Neural progenitor cell (in vitro differentiated cells): ENCODE results near the gene NRG2. TPM values are rescaled to one million over a fixed set of nuclear protein-coding genes. Genes with fewer than 3 reads are reported as not detected.
A peak's percentile ranks its signal among the peaks of the same experiment; 100 is the strongest.

Experiments
- DNase-seq: peaks from one replicate; pipeline ENCODE4 v3.0.0-alpha.2; 2016; ENCODE audit warnings: low spot score
- H2AFZ ChIP-seq: fragments of 200-600 bp; sonication (generic); replicated peaks from 2 replicates; pipeline ENCODE4 v1.6.1; 2016; ENCODE audit warnings: antibody characterized with exemption
- H3F3A ChIP-seq: fragments of 200-600 bp; sonication (generic); 2 replicates; pipeline ENCODE4 v1.6.1; 2016; ENCODE audit warnings: antibody characterized with exemption, low read depth
- H3K27ac ChIP-seq: fragments of 200-600 bp; sonication (generic); 2 replicates; pipeline ENCODE4 v1.5.1; 2016; ENCODE audit warnings: mild to moderate bottlenecking
- H3K27me3 ChIP-seq: fragments of 200-600 bp; sonication (generic); 2 replicates; pipeline ENCODE4 v1.6.1; 2016; ENCODE audit warnings: mild to moderate bottlenecking, moderate library complexity
- H3K36me3 ChIP-seq: fragments of 200-600 bp; sonication (generic); 2 replicates; pipeline ENCODE4 v1.5.1; 2016
- H3K4me1 ChIP-seq: fragments of 200-600 bp; sonication (generic); 2 replicates; pipeline ENCODE4 v1.6.1; 2016; ENCODE audit warnings: mixed run types
- H3K4me2 ChIP-seq: fragments of 200-600 bp; sonication (generic); 2 replicates; pipeline ENCODE4 v1.6.1; 2016
- H3K4me3 ChIP-seq: fragments of 200-600 bp; sonication (generic); 2 replicates; pipeline ENCODE4 v1.5.1; 2016
- H3K79me2 ChIP-seq: fragments of 200-600 bp; sonication (generic); 2 replicates; pipeline ENCODE4 v1.6.1; 2016; ENCODE audit warnings: low read depth
- H3K9ac ChIP-seq: fragments of 200-600 bp; sonication (generic); 2 replicates; pipeline ENCODE4 v1.6.1; 2016
- H3K9me3 ChIP-seq: fragments of 200-600 bp; sonication (generic); 2 replicates; pipeline ENCODE4 v1.5.1; 2016; ENCODE audit warnings: low read depth
- H4K20me1 ChIP-seq: fragments of 200-600 bp; sonication (generic); 2 replicates; pipeline ENCODE4 v1.6.1; 2016; ENCODE audit warnings: low read depth
- H3K27ac Mint-ChIP-seq: 3 replicates; pipeline ENCODE4 v1.8.0; 2021; ENCODE audit warnings: mixed read lengths
- H3K27me3 Mint-ChIP-seq: 2 replicates; pipeline ENCODE4 v1.8.0; 2022; ENCODE audit warnings: low read depth, mild to moderate bottlenecking, inconsistent platforms, moderate library complexity, mixed read lengths; ENCODE audit not compliant: insufficient read depth
- H3K36me3 Mint-ChIP-seq: 3 replicates; pipeline ENCODE4 v1.8.0; 2021; ENCODE audit warnings: mixed read lengths
- H3K4me1 Mint-ChIP-seq: 3 replicates; pipeline ENCODE4 v1.8.0; 2021; ENCODE audit warnings: mixed read lengths
- H3K4me3 Mint-ChIP-seq: 3 replicates; pipeline ENCODE4 v1.8.0; 2021; ENCODE audit warnings: mild to moderate bottlenecking, moderate library complexity, mixed read lengths
- H3K9me3 Mint-ChIP-seq: 3 replicates; pipeline ENCODE4 v1.8.0; 2020; ENCODE audit warnings: mixed read lengths
- EZH2 ChIP-seq: fragments of 200-600 bp; sonication (generic); IDR thresholded peaks from 2 replicates; pipeline ENCODE4 v1.6.1; 2017; ENCODE audit warnings: antibody characterized with exemption, mild to moderate bottlenecking, moderate library complexity
- EZH2phosphoT487 ChIP-seq: fragments of 200-600 bp; sonication (generic); IDR thresholded peaks from 2 replicates; pipeline ENCODE4 v1.6.1; 2017; ENCODE audit warnings: antibody characterized with exemption
- total RNA-seq: library from RNA; depleted of rRNA; stranded (reverse); fragments of >200 nt; gene quantifications from 2 replicates; pipeline ENCODE4 v1.2.3, GENCODE V29; 2015; ENCODE audit warnings: low replicate concordance
- TF ChIP-seq, protein P1 (sequence below): fragments of 200-600 bp; sonication (generic); IDR thresholded peaks from 2 replicates; pipeline ENCODE4 v1.5.1; 2017; ENCODE audit warnings: antibody characterized with exemption, mild to moderate bottlenecking

NRG2 gene
- total RNA-seq, 1 donor from 2014 or later: 0.13 TPM

DNA sequence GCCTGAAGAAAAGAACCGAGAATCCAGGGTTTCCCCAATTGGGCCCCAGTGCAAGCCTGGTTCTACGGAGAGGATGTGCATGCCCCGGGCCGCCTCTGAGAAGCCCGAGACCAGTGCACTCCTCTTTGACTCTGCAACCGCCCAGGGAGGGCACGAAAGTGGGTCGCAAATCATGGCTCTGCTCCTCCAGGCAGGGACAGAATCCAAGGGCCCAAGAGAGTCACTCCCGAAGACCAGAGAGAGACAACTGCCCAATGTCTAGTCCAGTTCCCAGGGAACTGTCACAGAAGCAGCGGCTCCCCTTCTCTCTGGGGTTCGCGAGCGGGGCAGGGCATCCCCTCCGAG is 139.7 kb downstream of the NRG2 start:
- peak; percentile 30 for DNase-seq
- Histone ChIP-seq H2AFZ (no peak overlapping the region), H3K27ac (no peak overlapping the region), H3K36me3 (no peaks in the 10 kb centered on the region), H3F3A (peaks cover 5% of the 10 kb centered on the region), H3K4me3 (peak overlapping the region; percentile 54), H3K79me2 (no peaks in the 10 kb centered on the region), H3K9me3 (no peaks in the 10 kb centered on the region), H3K4me2 (peak overlapping the region; percentile 93), H3K27me3 (peaks cover 100% of the 10 kb centered on the region), H4K20me1 (peaks cover 25% of the 10 kb centered on the region), H3K9ac (no peak overlapping the region), H3K4me1 (peaks cover 20% of the 10 kb centered on the region)
- TF ChIP-seq, protein P1, sequence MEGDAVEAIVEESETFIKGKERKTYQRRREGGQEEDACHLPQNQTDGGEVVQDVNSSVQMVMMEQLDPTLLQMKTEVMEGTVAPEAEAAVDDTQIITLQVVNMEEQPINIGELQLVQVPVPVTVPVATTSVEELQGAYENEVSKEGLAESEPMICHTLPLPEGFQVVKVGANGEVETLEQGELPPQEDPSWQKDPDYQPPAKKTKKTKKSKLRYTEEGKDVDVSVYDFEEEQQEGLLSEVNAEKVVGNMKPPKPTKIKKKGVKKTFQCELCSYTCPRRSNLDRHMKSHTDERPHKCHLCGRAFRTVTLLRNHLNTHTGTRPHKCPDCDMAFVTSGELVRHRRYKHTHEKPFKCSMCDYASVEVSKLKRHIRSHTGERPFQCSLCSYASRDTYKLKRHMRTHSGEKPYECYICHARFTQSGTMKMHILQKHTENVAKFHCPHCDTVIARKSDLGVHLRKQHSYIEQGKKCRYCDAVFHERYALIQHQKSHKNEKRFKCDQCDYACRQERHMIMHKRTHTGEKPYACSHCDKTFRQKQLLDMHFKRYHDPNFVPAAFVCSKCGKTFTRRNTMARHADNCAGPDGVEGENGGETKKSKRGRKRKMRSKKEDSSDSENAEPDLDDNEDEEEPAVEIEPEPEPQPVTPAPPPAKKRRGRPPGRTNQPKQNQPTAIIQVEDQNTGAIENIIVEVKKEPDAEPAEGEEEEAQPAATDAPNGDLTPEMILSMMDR: no peak
- peak; percentile 82 for TF ChIP-seq EZH2
- Mint-ChIP-seq H3K27ac (no peak overlapping the region), H3K4me3 (peak overlapping the region; percentile 80), H3K4me1 (peaks cover 12% of the 10 kb centered on the region), H3K9me3 (peaks cover 2% of the 10 kb centered on the region), H3K27me3 (peaks cover 39% of the 10 kb centered on the region), H3K36me3 (no peaks in the 10 kb centered on the region)

DNA sequence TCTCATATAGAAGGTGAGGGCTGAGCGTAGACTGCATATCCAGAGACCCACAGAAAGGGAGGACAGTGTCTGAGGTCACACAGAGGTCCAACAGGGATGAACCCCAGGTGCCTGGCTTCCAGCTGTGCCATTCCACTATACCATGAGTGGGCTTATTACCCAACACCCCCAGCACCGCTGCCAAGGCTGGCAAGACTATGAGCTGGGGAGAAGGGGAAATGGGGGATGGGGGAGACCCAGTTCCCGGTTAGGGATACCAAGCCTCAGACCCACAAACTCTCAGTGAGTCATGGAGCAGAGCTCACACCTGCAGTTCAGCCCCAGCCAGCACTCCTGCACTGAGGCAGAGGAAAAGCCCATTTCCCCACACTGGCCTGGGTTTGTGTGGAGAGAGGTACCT is 141.1 kb downstream of the NRG2 start:
- H3K9ac ChIP-seq: no peak overlapping the region
- no peak for DNase-seq
- H3K79me2 ChIP-seq: no peaks in the 10 kb centered on the region
- no peak overlapping the region for H3K27ac ChIP-seq
- no peak overlapping the region for H3K4me2 ChIP-seq
- peaks cover 25% of the 10 kb centered on the region for H4K20me1 ChIP-seq
- no peaks in the 10 kb centered on the region for H3K36me3 Mint-ChIP-seq
- no peak overlapping the region for H3K27ac Mint-ChIP-seq
- H3K4me1 ChIP-seq: peaks cover 20% of the 10 kb centered on the region
- no peaks in the 10 kb centered on the region for H3K36me3 ChIP-seq
- no peak overlapping the region for H3K4me3 Mint-ChIP-seq
- peaks cover 12% of the 10 kb centered on the region for H3K4me1 Mint-ChIP-seq
- no peak for TF ChIP-seq EZH2phosphoT487
- no peak for TF ChIP-seq EZH2
- TF ChIP-seq, protein P1: no peak
- H3F3A ChIP-seq: peaks cover 5% of the 10 kb centered on the region
- H3K27me3 ChIP-seq: peaks cover 100% of the 10 kb centered on the region
- H3K9me3 Mint-ChIP-seq: peaks cover 2% of the 10 kb centered on the region
- H2AFZ ChIP-seq: no peak overlapping the region
- H3K4me3 ChIP-seq: no peak overlapping the region
- H3K9me3 ChIP-seq: no peaks in the 10 kb centered on the region
- peaks cover 43% of the 10 kb centered on the region for H3K27me3 Mint-ChIP-seq

DNA sequence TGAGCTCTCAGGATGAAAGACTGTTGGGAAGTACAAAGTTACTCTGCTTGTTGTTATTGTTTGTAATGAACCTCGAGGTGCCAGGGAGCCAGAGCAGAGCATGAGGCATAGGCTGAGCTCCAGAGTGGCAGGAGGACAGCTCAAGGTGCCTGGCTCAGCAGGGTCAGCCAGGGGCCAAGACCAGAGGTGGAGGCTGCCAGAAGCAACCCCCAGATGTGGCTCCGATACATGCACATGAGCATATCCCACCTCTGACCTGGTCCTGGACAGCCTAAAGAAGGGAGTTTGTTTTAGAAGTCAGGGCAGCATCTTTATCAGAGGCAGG is 141.9 kb downstream of the NRG2 start:
- peaks cover 12% of the 10 kb centered on the region for H3K4me1 Mint-ChIP-seq
- H3K27ac ChIP-seq: no peak overlapping the region
- H3K27ac Mint-ChIP-seq: no peak overlapping the region
- no peaks in the 10 kb centered on the region for H3K36me3 ChIP-seq
- H3F3A ChIP-seq: peaks cover 5% of the 10 kb centered on the region
- no peak overlapping the region for H3K9ac ChIP-seq
- no peak overlapping the region for H3K4me3 Mint-ChIP-seq
- TF ChIP-seq EZH2phosphoT487: no peak
- TF ChIP-seq EZH2: no peak
- TF ChIP-seq, protein P1: no peak
- H3K4me2 ChIP-seq: no peak overlapping the region
- no peaks in the 10 kb centered on the region for H3K36me3 Mint-ChIP-seq
- DNase-seq: no peak
- H3K4me1 ChIP-seq: peaks cover 20% of the 10 kb centered on the region
- H3K27me3 Mint-ChIP-seq: peaks cover 43% of the 10 kb centered on the region
- H3K79me2 ChIP-seq: no peaks in the 10 kb centered on the region
- H4K20me1 ChIP-seq: peaks cover 25% of the 10 kb centered on the region
- H3K27me3 ChIP-seq: peaks cover 93% of the 10 kb centered on the region
- no peaks in the 10 kb centered on the region for H3K9me3 ChIP-seq
- no peak overlapping the region for H2AFZ ChIP-seq
- H3K9me3 Mint-ChIP-seq: peaks cover 2% of the 10 kb centered on the region
- no peak overlapping the region for H3K4me3 ChIP-seq
